Erythroblast (primary cell): Measurements from ENCODE around the gene CALCB.

Source experiments
- GATA1 ChIP-seq: IDR thresholded peaks from 2 replicates; pipeline ENCODE4 v1.6.1; 2011; ENCODE audit warnings: low read depth, mild to moderate bottlenecking, control low read depth, low read length, moderate library complexity
- POLR2A ChIP-seq: IDR thresholded peaks from 2 replicates; pipeline ENCODE4 v1.6.1; 2011; ENCODE audit warnings: mild to moderate bottlenecking, low read length

GRCh38 chr11:15075162-15075526 lies 1.8 kb downstream of the CALCB start:
- TF ChIP-seq POLR2A = no peak
- TF ChIP-seq GATA1 = no peak
